GM19438 (cell line): ENCODE measurements around the gene LRRC42.

ENCODE experiments used
- ATAC-seq: cut with Tn5 transposase; IDR thresholded peaks from one replicate; pipeline ENCODE4 v1.9.1; 2021; ENCODE audit warnings: low read depth; ENCODE audit not compliant: unreplicated experiment

LRRC42 gene

GRCh38 chr1:53938136-53938830 lies 7.9 kb upstream of the LRRC42 start:
- ATAC-seq, result no peak

- ATAC-seq, result no peak
These were observed 3.8 kb upstream of the LRRC42 start for GRCh38 chr1:53942127-53942957.

- no peak for ATAC-seq
These were observed 3.1 kb upstream of the LRRC42 start for GRCh38 chr1:53943090-53943489.

GRCh38 chr1:53943490-53944043 lies 2.6 kb upstream of the LRRC42 start:
- no peak for ATAC-seq

GRCh38 chr1:53944469-53945182 lies 1.5 kb upstream of the LRRC42 start:
- no peak for ATAC-seq

- no peak for ATAC-seq
These were observed 1.0 kb upstream of the LRRC42 start for GRCh38 chr1:53945183-53945432.

- peak; percentile 61 for ATAC-seq
These were observed 508 bp upstream of the LRRC42 start, which contains the start of gene IFT25 for GRCh38 chr1:53945433-53946251. IFT25 (minus strand) TSS chr1:53945699; CDS start chr1:53940082, 5,617 bp downstream.

GRCh38 chr1:53947172-53947907 lies 1.2 kb downstream of the LRRC42 start:
- no peak for ATAC-seq

- ATAC-seq, result no peak
These were observed 2.1 kb downstream of the LRRC42 start for GRCh38 chr1:53948291-53948690.

- ATAC-seq, result no peak
These were observed 3.2 kb downstream of the LRRC42 start for GRCh38 chr1:53949023-53949990.

- ATAC-seq, result no peak
These were observed 5.5 kb downstream of the LRRC42 start for GRCh38 chr1:53951697-53952096.

GRCh38 chr1:53954128-53954527 lies 8.0 kb downstream of the LRRC42 start:
- no peak for ATAC-seq

- ATAC-seq, result no peak
These were observed 10.4 kb downstream of the LRRC42 start for GRCh38 chr1:53956308-53957168.

- ATAC-seq, result no peak
These were observed 11.2 kb downstream of the LRRC42 start for GRCh38 chr1:53957194-53957818.

- ATAC-seq, result no peak
These were observed 13.6 kb downstream of the LRRC42 start for GRCh38 chr1:53959664-53960250.

GRCh38 chr1:53962395-53962794 lies 16.2 kb downstream of the LRRC42 start:
- ATAC-seq, result no peak

GRCh38 chr1:53963460-53963859 lies 17.3 kb downstream of the LRRC42 start:
- ATAC-seq, result no peak
